Measurements from ENCODE around the gene RAP1GDS1. TPM values are rescaled to one million over a fixed set of nuclear protein-coding genes. Genes with fewer than 3 reads are reported as not detected.
"Not testable (repeated sequence)": the region's sequence is repeated elsewhere in the genome, so short reads cannot be mapped to it uniquely, and the experiment has no call there.

Gene RAP1GDS1
- total RNA-seq, 1 experiment from 2014 or later, result 40.8 TPM

- Histone ChIP-seq H3K27me3 (ENCODE audit: insufficient read depth, low read length) (no peaks in the 10 kb centered on the region), H3K9me3 (ENCODE audit: control insufficient read depth in 1 of 2, insufficient read depth in 1 of 2, low read depth in 1 of 2, low read length in 2 of 2) (no peaks in the 10 kb centered on the region), H4K20me1 (ENCODE audit: insufficient read depth) (no peaks in the 10 kb centered on the region), H3K4me2 (ENCODE audit: low read length) (no peak overlapping the region), H3K4me1 (ENCODE audit: control insufficient read depth in 1 of 2, insufficient read depth in 2 of 2, low read length in 2 of 2) (peaks cover 0 to 29% of the 10 kb centered on the region in 2 experiments; a peak in 1 of 4 replicates), H3K9me2 (ENCODE audit: insufficient read depth) (no peaks in the 10 kb centered on the region), H3K36me3 (ENCODE audit: control insufficient read depth in 1 of 2, insufficient read depth in 2 of 2, low read length in 2 of 2) (peaks cover 9 to 42% of the 10 kb centered on the region in 2 experiments; a peak in 3 of 4 replicates), H2AFZ (ENCODE audit: low read depth, low read length, poor library complexity, severe bottlenecking) (no peak overlapping the region), H3K79me2 (ENCODE audit: insufficient read depth, low read length) (peaks cover 17% of the 10 kb centered on the region; the same call in 1 of the 2 replicates), H3K4me3 (replicated peaks in 1 of 2; ENCODE audit: low read depth in 1 of 2, low read length in 2 of 2) (no peak overlapping the region), H3K9ac (ENCODE audit: low read length) (no peak overlapping the region), H3K27ac (ENCODE audit: low read depth, low read length) (no peak overlapping the region)
- DNase-seq (ENCODE audit: low read depth, low spot score), result no peak
- ATAC-seq, result no peak
- POLR2A ChIA-PET, result no interaction called here
- BruUV-seq (replicated peaks), result no TSS peak
- RAD21 ChIA-PET (ENCODE audit: low non-redundant PET in 1 of 2, low total read pairs in 2 of 2, uncharacterized antibody in 2 of 2, unreplicated experiment in 2 of 2), result no interaction called here
- CTCF ChIA-PET, result interaction anchor here (1.1 kb wide), 1 partner anchor 9 kb away, joined by 3 read pairs; no protein-coding TSS in a partner anchor
- intact Hi-C loops (cut with micrococcal nuclease), result no loop called here
- TF ChIP-seq JUND (IDR thresholded peaks at IDR 0.05) (no peak), ZNF274 (IDR thresholded peaks at IDR 0.05; ENCODE audit: low read depth, low read length) (no peak), POLR2AphosphoS5 (IDR thresholded peaks at IDR 0.05; ENCODE audit: low read depth, low read length) (no peak), ZBTB33 (IDR thresholded peaks at IDR 0.05; ENCODE audit: extremely low read depth, insufficient replicate concordance, low read length) (no peak), EZH2phosphoT487 (IDR thresholded peaks at IDR 0.05; ENCODE audit: borderline replicate concordance) (no peak), SRF (IDR thresholded peaks at IDR 0.05; ENCODE audit: low read depth) (no peak)
Measured at GRCh38 chr4:98476891-98477290, 215.7 kb downstream of the RAP1GDS1 start.

GRCh38 chr4:98479590-98479989 is 218.4 kb downstream of the RAP1GDS1 start:
- peak; percentile 33; the same call in 1 of the 2 replicates for TF ChIP-seq SP1 (IDR thresholded peaks at IDR 0.05; ENCODE audit: low read depth)
- TF ChIP-seq FOSL1 (IDR thresholded peaks at IDR 0.05; ENCODE audit: low read depth), result peak; percentile 18; the same call in 1 of the 2 replicates
- BruUV-seq (replicated peaks); CTCF ChIA-PET; H3K4me3 ChIP-seq (replicated peaks in 1 of 2; ENCODE audit: low read depth in 1 of 2, low read length in 2 of 2); H2AFZ ChIP-seq (ENCODE audit: low read depth, low read length, poor library complexity, severe bottlenecking); DNase-seq (ENCODE audit: low read depth, low spot score); POLR2A ChIA-PET; H3K27ac ChIP-seq (ENCODE audit: low read depth, low read length); H3K9ac ChIP-seq (ENCODE audit: low read length); H3K27me3 ChIP-seq (ENCODE audit: insufficient read depth, low read length); H3K9me2 ChIP-seq (ENCODE audit: insufficient read depth); intact Hi-C loops (cut with micrococcal nuclease); ATAC-seq; RAD21 ChIA-PET (ENCODE audit: low non-redundant PET in 1 of 2, low total read pairs in 2 of 2, uncharacterized antibody in 2 of 2, unreplicated experiment in 2 of 2); H4K20me1 ChIP-seq (ENCODE audit: insufficient read depth); H3K9me3 ChIP-seq (ENCODE audit: control insufficient read depth in 1 of 2, insufficient read depth in 1 of 2, low read depth in 1 of 2, low read length in 2 of 2): not testable (repeated sequence)
- H3K4me1 ChIP-seq (ENCODE audit: control insufficient read depth in 1 of 2, insufficient read depth in 2 of 2, low read length in 2 of 2), result peaks cover 3 to 56% of the 10 kb centered on the region in 2 experiments; a peak in 3 of 4 replicates
- H3K4me2 ChIP-seq (ENCODE audit: low read length), result peak overlapping the region; percentile 12; the same call in 1 of the 2 replicates
- H3K79me2 ChIP-seq (ENCODE audit: insufficient read depth, low read length), result peaks cover 37% of the 10 kb centered on the region; the same call in 1 of the 2 replicates
- peaks cover 7 to 30% of the 10 kb centered on the region in 2 experiments; a peak in 3 of 4 replicates for H3K36me3 ChIP-seq (ENCODE audit: control insufficient read depth in 1 of 2, insufficient read depth in 2 of 2, low read length in 2 of 2)
